Loucy (cell line): ENCODE measurements around the gene NXPH2.

Experiments
- EZH2phosphoT487 ChIP-seq: fragments of 200-600 bp; IDR thresholded peaks from 2 replicates; pipeline ENCODE4 v1.6.1; 2018; ENCODE audit warnings: antibody characterized with exemption, mild to moderate bottlenecking, moderate library complexity, borderline replicate concordance
- TF ChIP-seq, protein P1 (sequence below): fragments of 200-600 bp; sonication (generic); conservative IDR thresholded peaks from 2 replicates; pipeline ENCODE4 v1.5.1; 2014; ENCODE audit warnings: mild to moderate bottlenecking, antibody characterized with exemption, low read length

DNA sequence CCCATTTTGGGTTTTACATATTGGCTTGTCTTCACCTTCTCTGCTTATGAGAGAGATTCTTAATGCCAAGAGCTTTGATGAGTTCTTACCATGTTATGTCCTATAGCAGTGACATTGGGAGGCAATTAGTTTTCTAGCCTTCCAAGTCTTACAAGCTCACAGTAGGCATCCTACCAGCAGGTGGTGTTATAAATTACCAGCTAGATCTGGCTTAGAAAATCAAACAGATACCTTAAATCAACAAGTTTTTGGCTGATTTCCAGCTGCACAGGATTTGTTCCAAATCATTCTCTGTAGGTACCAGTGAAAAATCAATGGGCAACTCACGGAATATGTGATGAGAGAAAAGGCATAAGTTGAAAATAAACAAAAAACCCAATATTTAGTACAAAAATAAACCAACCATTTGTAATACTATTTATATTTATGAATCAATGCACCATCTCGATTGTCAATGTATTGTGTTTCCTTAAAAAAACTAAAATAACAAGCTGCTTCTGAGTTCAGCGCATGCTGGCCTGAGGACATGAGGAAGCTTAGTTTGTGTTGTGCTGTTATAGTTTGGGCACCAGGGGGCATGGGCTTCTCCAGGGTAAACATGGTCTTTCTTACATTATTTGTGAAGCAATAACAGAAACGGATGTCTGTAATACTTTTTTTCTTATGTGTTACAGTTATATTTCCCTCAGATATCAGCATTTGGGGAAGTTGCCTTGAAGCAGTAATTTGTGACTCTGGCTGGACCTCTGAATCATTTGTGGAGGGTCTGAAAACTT is 34.1 kb upstream of the NXPH2 start:
- TF ChIP-seq, protein P1, sequence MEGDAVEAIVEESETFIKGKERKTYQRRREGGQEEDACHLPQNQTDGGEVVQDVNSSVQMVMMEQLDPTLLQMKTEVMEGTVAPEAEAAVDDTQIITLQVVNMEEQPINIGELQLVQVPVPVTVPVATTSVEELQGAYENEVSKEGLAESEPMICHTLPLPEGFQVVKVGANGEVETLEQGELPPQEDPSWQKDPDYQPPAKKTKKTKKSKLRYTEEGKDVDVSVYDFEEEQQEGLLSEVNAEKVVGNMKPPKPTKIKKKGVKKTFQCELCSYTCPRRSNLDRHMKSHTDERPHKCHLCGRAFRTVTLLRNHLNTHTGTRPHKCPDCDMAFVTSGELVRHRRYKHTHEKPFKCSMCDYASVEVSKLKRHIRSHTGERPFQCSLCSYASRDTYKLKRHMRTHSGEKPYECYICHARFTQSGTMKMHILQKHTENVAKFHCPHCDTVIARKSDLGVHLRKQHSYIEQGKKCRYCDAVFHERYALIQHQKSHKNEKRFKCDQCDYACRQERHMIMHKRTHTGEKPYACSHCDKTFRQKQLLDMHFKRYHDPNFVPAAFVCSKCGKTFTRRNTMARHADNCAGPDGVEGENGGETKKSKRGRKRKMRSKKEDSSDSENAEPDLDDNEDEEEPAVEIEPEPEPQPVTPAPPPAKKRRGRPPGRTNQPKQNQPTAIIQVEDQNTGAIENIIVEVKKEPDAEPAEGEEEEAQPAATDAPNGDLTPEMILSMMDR = peak; percentile 42
- no peak for TF ChIP-seq EZH2phosphoT487
